ENCODE measurements around the gene NECTIN1.

Gene NECTIN1

GRCh38 chr11:119637481-119637880 lies 91.5 kb downstream of the NECTIN1 start:
- no peak overlapping the region for H3K27ac ChIP-seq
- TF ChIP-seq, protein P1, sequence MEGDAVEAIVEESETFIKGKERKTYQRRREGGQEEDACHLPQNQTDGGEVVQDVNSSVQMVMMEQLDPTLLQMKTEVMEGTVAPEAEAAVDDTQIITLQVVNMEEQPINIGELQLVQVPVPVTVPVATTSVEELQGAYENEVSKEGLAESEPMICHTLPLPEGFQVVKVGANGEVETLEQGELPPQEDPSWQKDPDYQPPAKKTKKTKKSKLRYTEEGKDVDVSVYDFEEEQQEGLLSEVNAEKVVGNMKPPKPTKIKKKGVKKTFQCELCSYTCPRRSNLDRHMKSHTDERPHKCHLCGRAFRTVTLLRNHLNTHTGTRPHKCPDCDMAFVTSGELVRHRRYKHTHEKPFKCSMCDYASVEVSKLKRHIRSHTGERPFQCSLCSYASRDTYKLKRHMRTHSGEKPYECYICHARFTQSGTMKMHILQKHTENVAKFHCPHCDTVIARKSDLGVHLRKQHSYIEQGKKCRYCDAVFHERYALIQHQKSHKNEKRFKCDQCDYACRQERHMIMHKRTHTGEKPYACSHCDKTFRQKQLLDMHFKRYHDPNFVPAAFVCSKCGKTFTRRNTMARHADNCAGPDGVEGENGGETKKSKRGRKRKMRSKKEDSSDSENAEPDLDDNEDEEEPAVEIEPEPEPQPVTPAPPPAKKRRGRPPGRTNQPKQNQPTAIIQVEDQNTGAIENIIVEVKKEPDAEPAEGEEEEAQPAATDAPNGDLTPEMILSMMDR (conservative IDR thresholded peaks at IDR 0.05) = no peak

DNA sequence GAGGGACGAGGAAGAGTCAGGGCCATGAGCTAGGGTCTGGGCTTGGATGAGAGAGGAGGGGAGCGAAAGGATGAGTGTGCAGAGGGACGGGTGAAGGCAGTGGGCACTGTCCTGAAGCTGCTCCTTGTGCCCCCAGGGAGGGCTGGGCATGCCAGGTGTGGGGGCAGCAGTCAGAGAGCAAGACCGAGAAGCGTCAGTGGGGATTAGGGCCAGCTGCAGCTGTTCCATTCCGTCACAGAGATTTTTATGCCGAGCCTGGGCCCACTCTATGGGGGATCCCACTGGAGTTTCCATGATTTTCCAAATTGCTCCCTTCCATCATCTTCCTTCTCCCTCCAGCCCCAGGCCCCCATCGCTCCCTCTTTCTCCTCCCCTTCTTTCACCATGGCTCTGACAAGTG lies 93.2 kb downstream of the NECTIN1 start:
- no peak overlapping the region for H3K27ac ChIP-seq
- TF ChIP-seq, protein P1 (conservative IDR thresholded peaks at IDR 0.05) = no peak

- no peak overlapping the region for H3K27ac ChIP-seq
- TF ChIP-seq, protein P1 (conservative IDR thresholded peaks at IDR 0.05) = no peak
These were observed 93.8 kb downstream of the NECTIN1 start for GRCh38 chr11:119635041-119635740.

DNA sequence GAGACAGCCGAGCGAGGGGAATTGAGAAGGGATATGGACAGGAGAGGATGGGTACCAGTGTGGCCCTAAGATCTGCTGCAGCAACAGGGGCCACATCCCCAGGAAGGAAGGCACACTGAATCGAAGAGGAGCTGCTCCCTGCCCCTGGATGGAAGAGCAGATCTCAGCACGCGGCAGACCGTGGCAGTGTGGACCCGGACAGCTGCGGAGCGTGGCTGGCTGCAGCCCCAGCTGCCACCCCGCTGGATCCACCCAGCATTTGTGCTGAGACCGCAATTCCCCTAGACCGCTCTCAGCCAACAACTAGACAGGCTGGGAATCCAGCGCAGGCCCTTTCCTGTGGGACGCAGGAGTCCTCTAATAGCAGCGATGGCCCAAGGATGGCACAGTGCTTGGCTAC lies 94.7 kb downstream of the NECTIN1 start:
- no peak overlapping the region for H3K27ac ChIP-seq
- TF ChIP-seq, protein P1 (conservative IDR thresholded peaks at IDR 0.05) = no peak

- TF ChIP-seq, protein P1 (conservative IDR thresholded peaks at IDR 0.05) = no peak
- H3K27ac ChIP-seq = no peak overlapping the region
These were observed 99.0 kb downstream of the NECTIN1 start for GRCh38 chr11:119629834-119630624.

DNA sequence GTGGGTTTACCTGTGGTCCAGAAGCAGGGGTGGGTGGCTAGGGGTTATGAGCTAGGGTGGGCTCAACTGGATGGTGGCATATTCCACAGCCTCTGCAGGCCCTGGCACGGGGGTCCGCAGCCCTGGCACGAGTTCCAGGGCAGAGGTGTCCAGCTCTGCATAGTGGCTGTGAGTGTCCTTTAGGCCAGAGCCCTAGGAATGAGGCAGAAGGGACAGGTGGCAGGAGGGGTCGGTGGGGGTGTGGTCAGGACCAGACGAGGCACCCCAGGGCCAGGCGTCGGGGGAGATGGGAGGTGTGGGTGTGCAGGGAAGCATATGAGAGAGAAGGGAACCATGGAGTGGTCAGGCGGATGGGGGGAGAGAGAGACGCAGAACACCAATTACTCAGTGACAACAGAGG lies 99.9 kb downstream of the NECTIN1 start:
- no peak overlapping the region for H3K27ac ChIP-seq
- TF ChIP-seq, protein P1 (conservative IDR thresholded peaks at IDR 0.05) = no peak

- H3K27ac ChIP-seq = no peak overlapping the region
- TF ChIP-seq, protein P1 (conservative IDR thresholded peaks at IDR 0.05) = no peak
These were observed 101.7 kb downstream of the NECTIN1 start for GRCh38 chr11:119627286-119627685.
